ENCODE data around the gene UBTD2.

DNA sequence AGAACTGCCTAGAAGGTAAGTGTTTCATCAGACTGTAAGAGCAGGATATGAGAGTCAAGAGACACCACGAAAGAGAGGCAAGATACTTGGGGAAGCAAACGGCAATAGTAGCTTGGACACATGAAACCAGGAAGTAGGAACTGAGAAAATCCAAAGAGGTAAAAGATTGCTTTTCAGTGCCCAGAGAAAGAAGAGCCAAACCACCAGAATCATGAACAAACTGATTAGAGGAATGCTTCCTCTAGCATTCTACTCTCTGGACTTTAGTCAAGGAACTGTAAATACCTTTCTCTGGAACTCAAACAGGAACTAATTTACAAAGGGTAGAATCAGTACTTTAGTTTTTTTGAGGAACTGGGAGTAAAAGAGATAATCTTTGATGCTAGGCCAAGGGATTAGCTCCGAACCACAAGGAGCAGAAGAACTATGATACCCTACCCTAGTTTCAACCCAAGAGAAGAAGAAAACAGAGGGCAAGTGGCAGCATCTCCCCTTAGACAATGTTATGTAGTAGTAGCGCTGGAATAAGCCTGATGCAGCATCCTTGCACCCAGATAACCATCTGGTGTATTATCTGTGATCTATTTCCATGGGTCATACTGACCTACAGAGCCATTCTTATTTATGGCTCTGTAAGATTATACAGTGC is 48.3 kb downstream of the UBTD2 start:
- no peak for TF ChIP-seq CTCF (optimal IDR thresholded peaks at IDR 0.05 in 1 of 3, IDR thresholded peaks at IDR 0.05 in 1 of 3, conservative IDR thresholded peaks at IDR 0.05 in 1 of 3; ENCODE audit: extremely low read depth in 1 of 3, insufficient read depth in 2 of 3, low read length in 3 of 3)
- TF ChIP-seq EZH2 (IDR thresholded peaks at IDR 0.05; ENCODE audit: low read length) = no peak

Measured in keratinocyte (primary cell).